Psoas muscle (tissue), 8 donors: ENCODE measurements around the gene MIS18A. TPM values are rescaled to one million over a fixed set of nuclear protein-coding genes. Genes with fewer than 3 reads are reported as not detected.

Experiments
- ATAC-seq, 4 donors: fragments of 200-7000 bp; cut with Tn5 transposase; one replicate each; pipeline ENCODE4 v1.9.1; 2020; ENCODE audit warnings: moderate library complexity in 3 of 4, mild to moderate bottlenecking in 2 of 4
- DNase-seq, 2 donors: peaks; one replicate each; pipeline ENCODE4 v3.0.0-alpha.2; 2020
- H3K27ac ChIP-seq: fragments of 200-600 bp; one replicate; pipeline ENCODE4 v1.8.0; 2022
- H3K27me3 ChIP-seq, 3 donors: fragments of 200-600 bp in 1 of 3; one replicate each; pipeline versions ENCODE4 v1.6.1 to v1.8.0; 2013 to 2022; ENCODE audit warnings: low read length in 2 of 3, mild to moderate bottlenecking in 2 of 3, moderate library complexity in 1 of 3; ENCODE audit not compliant: insufficient read depth in 3 of 3
- H3K36me3 ChIP-seq, 2 donors: fragments of 200-600 bp in 1 of 2; one replicate each; pipeline versions ENCODE4 v1.6.1 to v1.8.0; 2013 to 2022; ENCODE audit warnings: low read depth in 1 of 2, mild to moderate bottlenecking in 1 of 2, moderate library complexity in 1 of 2; ENCODE audit not compliant: insufficient read depth in 1 of 2
- H3K4me1 ChIP-seq: fragments of 200-600 bp; one replicate; pipeline ENCODE4 v1.8.0; 2022
- H3K4me3 ChIP-seq: fragments of 200-600 bp; one replicate; pipeline ENCODE4 v1.8.0; 2022; ENCODE audit warnings: mild to moderate bottlenecking
- H3K9me3 ChIP-seq: fragments of 200-600 bp; one replicate; pipeline ENCODE4 v1.8.0; 2022
- WGBS, 3 donors: extraction: QIAGEN DNeasy Blood & Tissue Kit; methylation state at CpG; one replicate each; pipeline versions ENCODE4 v1.1.6 to v1.1.7; 2013; 5-methylcytosine and 5-hydroxymethylcytosine counted together
- intact Hi-C, 2 donors: fragments of 100-400 bp; cut with DNase I; formaldehyde crosslinking; loops; one replicate each; pipeline versions ENCODE4 v1.11.0 to v1.14.2; 2022
- polyA plus RNA-seq, 3 donors: library from polyadenylated mRNA; stranded (reverse); fragments of 200-250 nt; gene quantifications; one replicate each; pipeline ENCODE4 v1.2.3, GENCODE V29; 2013
- total RNA-seq, 4 donors: library from RNA; stranded (reverse); fragmentation: NEBNext Ultra II Directional in 2 of 4; extraction: Animal tissue kit (Norgen Biotek cat#: 25700) in 2 of 4; gene quantifications; one replicate each; pipeline versions ENCODE4 v1.2.1 to v1.2.4, GENCODE V29; 2021 to 2023
- TF ChIP-seq, protein P1 (sequence below): fragments of 200-600 bp; IDR thresholded peaks from one replicate; pipeline ENCODE4 v1.8.0; 2022; ENCODE audit warnings: antibody characterized with exemption
- donor health status: healthy with polysubstance abuse.
- donor health status: DM: no; HTN: no; CAD: no; lungs with moderate emphysema.
- donor health status: Bipolar disorder and iron deficiency.
- donor health status: healthy.
- donor health status: DM: yes; HTN: yes; CAD: no.
- donor health status: DM: no; HTN: no; CAD: no.
- donor health status: DM: no; HTN: no; CAD: no.
- donor health status: DM: yes; HTN: yes; CAD: no.

The MIS18A gene
- total and polyA plus RNA-seq, 7 donors = 0.92 to 4.7 (median 1.4) TPM

GRCh38 chr21:32256873-32257620 lies 21.8 kb downstream of the MIS18A start:
- Histone ChIP-seq H3K4me1 (no peaks in the 10 kb centered on the region), H3K27ac (no peak overlapping the region), H3K4me3 (no peak overlapping the region), H3K9me3 (no peaks in the 10 kb centered on the region), H3K27me3 (peaks cover 0 to 4% (median 0%) of the 10 kb centered on the region in 3 donors), H3K36me3 (no peaks in the 10 kb centered on the region)
- 24 to 25% (median 24%) methylated on average over 9 of the region's 9 CpGs for WGBS, 3 donors
- TF ChIP-seq, protein P1, sequence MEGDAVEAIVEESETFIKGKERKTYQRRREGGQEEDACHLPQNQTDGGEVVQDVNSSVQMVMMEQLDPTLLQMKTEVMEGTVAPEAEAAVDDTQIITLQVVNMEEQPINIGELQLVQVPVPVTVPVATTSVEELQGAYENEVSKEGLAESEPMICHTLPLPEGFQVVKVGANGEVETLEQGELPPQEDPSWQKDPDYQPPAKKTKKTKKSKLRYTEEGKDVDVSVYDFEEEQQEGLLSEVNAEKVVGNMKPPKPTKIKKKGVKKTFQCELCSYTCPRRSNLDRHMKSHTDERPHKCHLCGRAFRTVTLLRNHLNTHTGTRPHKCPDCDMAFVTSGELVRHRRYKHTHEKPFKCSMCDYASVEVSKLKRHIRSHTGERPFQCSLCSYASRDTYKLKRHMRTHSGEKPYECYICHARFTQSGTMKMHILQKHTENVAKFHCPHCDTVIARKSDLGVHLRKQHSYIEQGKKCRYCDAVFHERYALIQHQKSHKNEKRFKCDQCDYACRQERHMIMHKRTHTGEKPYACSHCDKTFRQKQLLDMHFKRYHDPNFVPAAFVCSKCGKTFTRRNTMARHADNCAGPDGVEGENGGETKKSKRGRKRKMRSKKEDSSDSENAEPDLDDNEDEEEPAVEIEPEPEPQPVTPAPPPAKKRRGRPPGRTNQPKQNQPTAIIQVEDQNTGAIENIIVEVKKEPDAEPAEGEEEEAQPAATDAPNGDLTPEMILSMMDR = no peak
- peak; percentile 58 to 83 (median 61) for ATAC-seq
- DNase-seq = peak; percentile 70 to 74
- intact Hi-C loops = loop anchor here (5.0 kb wide), 2 partner anchors 390 to 470 kb away; no protein-coding TSS in a partner anchor

DNA sequence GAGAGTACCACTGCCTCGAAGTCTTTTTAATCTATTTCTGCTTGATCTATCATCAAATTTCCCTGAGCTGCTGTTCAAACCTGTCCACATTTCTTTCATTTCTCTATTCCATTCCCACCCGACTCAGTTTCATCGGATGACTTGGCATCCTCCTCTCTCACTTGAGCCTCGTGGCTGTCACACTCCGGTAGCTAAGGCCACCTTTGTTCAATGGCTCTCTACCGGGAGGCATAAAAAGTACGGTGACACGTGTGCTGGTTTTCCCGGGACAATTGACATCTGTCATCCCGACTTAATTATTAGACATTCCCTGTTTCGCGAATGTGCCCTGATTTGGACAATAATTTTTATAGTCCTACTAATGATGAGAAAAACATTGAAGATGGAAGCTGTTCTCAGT lies 22.6 kb downstream of the MIS18A start:
- Histone ChIP-seq H3K4me3 (no peak overlapping the region), H3K4me1 (no peaks in the 10 kb centered on the region), H3K36me3 (no peaks in the 10 kb centered on the region), H3K27me3 (peaks cover 0 to 4% (median 0%) of the 10 kb centered on the region in 3 donors), H3K27ac (no peak overlapping the region), H3K9me3 (no peaks in the 10 kb centered on the region)
- intact Hi-C loops = loop anchor here (5.0 kb wide), 2 partner anchors 389 to 469 kb away; no protein-coding TSS in a partner anchor
- TF ChIP-seq, protein P1 = no peak
- ATAC-seq = no peak
- 29 to 46% (median 32%) methylated on average over 12 of the region's 12 CpGs for WGBS, 3 donors
- DNase-seq = no peak

GRCh38 chr21:32253215-32253641 lies 25.6 kb downstream of the MIS18A start:
- Histone ChIP-seq H3K4me1 (no peaks in the 10 kb centered on the region), H3K9me3 (no peaks in the 10 kb centered on the region), H3K27me3 (peaks cover 0 to 10% (median 0%) of the 10 kb centered on the region in 3 donors), H3K27ac (no peak overlapping the region), H3K4me3 (no peak overlapping the region), H3K36me3 (no peaks in the 10 kb centered on the region)
- intact Hi-C loops = no loop called here
- ATAC-seq = no peak
- DNase-seq = peak in 1 of 2 donors; percentile 30
- TF ChIP-seq, protein P1 = no peak
- 69 to 77% (median 72%) methylated on average over 7 of the region's 7 CpGs for WGBS, 3 donors

DNA sequence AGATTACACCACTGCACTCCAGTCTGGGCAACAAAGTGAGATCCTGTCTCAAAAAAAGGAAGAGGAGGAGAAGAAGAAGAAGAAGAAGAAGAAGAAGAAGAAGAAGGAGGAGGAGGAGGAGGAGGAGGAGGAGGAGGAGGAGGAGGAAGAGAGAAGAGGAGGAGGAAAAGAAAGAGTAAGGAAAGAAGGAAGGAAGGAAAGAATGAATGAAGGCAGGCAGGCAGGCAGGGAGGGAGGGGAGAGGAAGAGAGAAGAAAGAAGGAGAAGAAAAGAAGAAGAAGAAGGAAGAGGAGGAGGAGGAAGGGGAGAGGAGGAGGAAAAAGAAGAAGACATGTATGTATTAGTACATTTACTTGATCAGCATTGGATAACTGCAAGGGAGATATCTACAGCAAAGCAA lies 26.7 kb downstream of the MIS18A start:
- TF ChIP-seq, protein P1 = no peak
- Histone ChIP-seq H3K9me3 (no peaks in the 10 kb centered on the region), H3K36me3 (no peaks in the 10 kb centered on the region), H3K27me3 (peaks cover 0 to 10% (median 0%) of the 10 kb centered on the region in 3 donors), H3K4me3 (no peak overlapping the region), H3K27ac (no peak overlapping the region), H3K4me1 (no peaks in the 10 kb centered on the region)
- ATAC-seq = no peak
- no peak for DNase-seq
- intact Hi-C loops = no loop called here
